PC-9 (cell line): ENCODE measurements around the gene GRM8. TPM values are rescaled to one million over a fixed set of nuclear protein-coding genes. Genes with fewer than 3 reads are reported as not detected.

Source experiments
- BruUV-seq: library from RNA; stranded (reverse); fragments of 400-500 nt; replicated peaks from 2 replicates; lab custom pipeline; 2021; lab: Mats Ljungman, UMichigan
- CTCF ChIA-PET: fragments of 300-600 bp; sonication (Branson Sonifier 250); formaldehyde crosslinking; loops from one replicate; lab custom pipeline; 2022; ENCODE audit warnings: antibody characterized with exemption; lab: Charles Lee
- POLR2A ChIA-PET: fragments of 300-600 bp; sonication (Branson Sonifier 250); formaldehyde crosslinking; loops from one replicate; lab custom pipeline; 2022; ENCODE audit warnings: antibody characterized with exemption; ENCODE audit not compliant: unreplicated experiment; lab: Charles Lee
- DNase-seq, 2 experiments: peaks; one replicate each; pipeline versions ENCODE4 v3.0.0 to v3.0.0-alpha.2; 2015 to 2022; ENCODE audit warnings: mixed read lengths in 1 of 2
- H2AFZ ChIP-seq: fragments of 200-600 bp; sonication (generic); 2 replicates; pipeline ENCODE4 v1.8.1; 2017; ENCODE audit warnings: antibody characterized with exemption
- H3F3A ChIP-seq: fragments of 200-600 bp; sonication (generic); 2 replicates; pipeline ENCODE4 v1.8.1; 2017; ENCODE audit warnings: antibody characterized with exemption, mild to moderate bottlenecking, low read depth; ENCODE audit not compliant: insufficient read depth
- H3K27ac ChIP-seq: fragments of 200-600 bp; sonication (generic); 2 replicates; pipeline ENCODE4 v1.6.1; 2016; ENCODE audit warnings: mixed run types
- H3K27me3 ChIP-seq: fragments of 200-600 bp; sonication (generic); 2 replicates; pipeline ENCODE4 v1.6.1; 2016; ENCODE audit warnings: low read depth, mixed run types; ENCODE audit not compliant: insufficient read depth
- H3K36me3 ChIP-seq: fragments of 200-600 bp; sonication (generic); 2 replicates; pipeline ENCODE4 v1.6.1; 2016; ENCODE audit warnings: low read depth, mixed run types
- H3K4me1 ChIP-seq: fragments of 200-600 bp; sonication (generic); replicated peaks from 2 replicates; pipeline ENCODE4 v1.6.1; 2016; ENCODE audit warnings: mixed run types; ENCODE audit not compliant: insufficient read depth
- H3K4me2 ChIP-seq: fragments of 200-600 bp; sonication (generic); 2 replicates; pipeline ENCODE4 v1.6.1; 2017; ENCODE audit warnings: mixed run types
- H3K4me3 ChIP-seq: fragments of 200-600 bp; sonication (generic); 2 replicates; pipeline ENCODE4 v1.6.1; 2016; ENCODE audit warnings: mixed run types
- H3K79me2 ChIP-seq: fragments of 200-600 bp; sonication (generic); 2 replicates; pipeline ENCODE4 v1.6.1; 2017; ENCODE audit warnings: low read depth, mixed run types
- H3K9me2 ChIP-seq: fragments of 200-600 bp; sonication (generic); 2 replicates; pipeline ENCODE4 v1.8.1; 2017; ENCODE audit warnings: mild to moderate bottlenecking; ENCODE audit not compliant: insufficient read depth
- H3K9me3 ChIP-seq: fragments of 200-600 bp; sonication (generic); 2 replicates; pipeline ENCODE4 v1.8.1; 2016; ENCODE audit warnings: low read depth; ENCODE audit not compliant: insufficient read depth
- H4K20me1 ChIP-seq: fragments of 200-600 bp; sonication (generic); 2 replicates; pipeline ENCODE4 v1.8.1; 2017; ENCODE audit not compliant: insufficient read depth
- CTCF ChIP-seq: fragments of 200-600 bp; sonication (generic); conservative IDR thresholded peaks from 2 replicates; pipeline ENCODE4 v1.6.1; 2017; ENCODE audit warnings: mixed run types, antibody characterized with exemption, mild to moderate bottlenecking, moderate library complexity
- EZH2 ChIP-seq: fragments of 200-600 bp; sonication (generic); IDR thresholded peaks from 2 replicates; pipeline ENCODE4 v1.8.0; 2017; ENCODE audit warnings: antibody characterized with exemption, low read depth
- intact Hi-C: fragments of 100-400 bp; cut with micrococcal nuclease; formaldehyde crosslinking; loops from one replicate; pipeline ENCODE4 v1.10.0; 2022; ENCODE audit not compliant: unreplicated experiment
- total RNA-seq: library from RNA; stranded (reverse); gene quantifications from 2 replicates; pipeline ENCODE4 v1.2.3, GENCODE V29; 2021

GRM8 gene
- total RNA-seq, 1 experiment from 2014 or later = not detected

- ChIA-PET CTCF (no interaction called here), POLR2A (no interaction called here)
- H3K27me3 ChIP-seq = no peaks in the 10 kb centered on the region
- H3K27ac ChIP-seq = no peak overlapping the region
- BruUV-seq = no TSS peak
- no peak for TF ChIP-seq CTCF
- no peak for TF ChIP-seq EZH2
- H4K20me1 ChIP-seq = no peaks in the 10 kb centered on the region
- intact Hi-C loops = no loop called here
- H3K4me1 ChIP-seq = no peaks in the 10 kb centered on the region
- H3K4me2 ChIP-seq = no peak overlapping the region
- DNase-seq = no peak
- H3K4me3 ChIP-seq = no peak overlapping the region
- H3K9me2 ChIP-seq = no peaks in the 10 kb centered on the region
- H3K9me3 ChIP-seq = no peaks in the 10 kb centered on the region
- H3F3A ChIP-seq = no peaks in the 10 kb centered on the region
- no peaks in the 10 kb centered on the region for H3K36me3 ChIP-seq
- H3K79me2 ChIP-seq = no peaks in the 10 kb centered on the region
- H2AFZ ChIP-seq = no peak overlapping the region
Measured at GRCh38 chr7:127162366-127162765, 90.4 kb downstream of the GRM8 start.

- Histone ChIP-seq H4K20me1 (no peaks in the 10 kb centered on the region), H2AFZ (no peak overlapping the region), H3K4me3 (no peak overlapping the region), H3K4me2 (no peak overlapping the region), H3F3A (no peaks in the 10 kb centered on the region), H3K79me2 (no peaks in the 10 kb centered on the region), H3K27ac (no peak overlapping the region), H3K4me1 (no peaks in the 10 kb centered on the region), H3K9me3 (no peaks in the 10 kb centered on the region), H3K9me2 (no peaks in the 10 kb centered on the region), H3K36me3 (no peaks in the 10 kb centered on the region), H3K27me3 (no peaks in the 10 kb centered on the region)
- intact Hi-C loops = no loop called here
- TF ChIP-seq CTCF = peak; percentile 65
- no peak for TF ChIP-seq EZH2
- no TSS peak for BruUV-seq
- POLR2A ChIA-PET = no interaction called here
- no peak for DNase-seq
- CTCF ChIA-PET = interaction anchor here (0.6 kb wide), 1 partner anchor 77 kb away, joined by 4 read pairs; no protein-coding TSS in a partner anchor
Measured at GRCh38 chr7:127158659-127159058, 94.1 kb downstream of the GRM8 start.

GRCh38 chr7:127154958-127155357 is 97.8 kb downstream of the GRM8 start:
- Histone ChIP-seq H3K27ac (no peak overlapping the region), H2AFZ (no peak overlapping the region), H4K20me1 (no peaks in the 10 kb centered on the region), H3K4me3 (no peak overlapping the region), H3K27me3 (no peaks in the 10 kb centered on the region), H3K36me3 (no peaks in the 10 kb centered on the region), H3K9me3 (no peaks in the 10 kb centered on the region), H3K79me2 (no peaks in the 10 kb centered on the region), H3K4me1 (no peaks in the 10 kb centered on the region), H3K9me2 (no peaks in the 10 kb centered on the region), H3F3A (no peaks in the 10 kb centered on the region), H3K4me2 (no peak overlapping the region)
- ChIA-PET CTCF (no interaction called here), POLR2A (no interaction called here)
- intact Hi-C loops = no loop called here
- no peak for DNase-seq
- TF ChIP-seq EZH2 (no peak), CTCF (no peak)
- no TSS peak for BruUV-seq
